Measurements from ENCODE around the gene ZNF543.

The ZNF543 gene

GRCh38 chr19:57302727-57303401 lies 17.4 kb upstream of the ZNF543 start:
- Mint-ChIP-seq H3K4me1 (no peaks in the 10 kb centered on the region), H3K27me3 (no peaks in the 10 kb centered on the region), H3K27ac (no peak overlapping the region), H3K4me3 (no peak overlapping the region), H3K36me3 (peaks cover 60% of the 10 kb centered on the region), H3K9me3 (peaks cover 21% of the 10 kb centered on the region)
- CTCF ChIA-PET, result no interaction called here
- DNase-seq, result no peak

GRCh38 chr19:57305056-57305455 lies 15.2 kb upstream of the ZNF543 start:
- Mint-ChIP-seq H3K9me3 (peaks cover 31% of the 10 kb centered on the region), H3K4me3 (no peak overlapping the region), H3K27me3 (no peaks in the 10 kb centered on the region), H3K27ac (no peak overlapping the region), H3K36me3 (peaks cover 43% of the 10 kb centered on the region), H3K4me1 (no peaks in the 10 kb centered on the region)
- CTCF ChIA-PET, result no interaction called here
- DNase-seq, result no peak

- CTCF ChIA-PET, result no interaction called here
- H3K36me3 Mint-ChIP-seq, result peaks cover 15% of the 10 kb centered on the region
- no peaks in the 10 kb centered on the region for H3K4me1 Mint-ChIP-seq
- no peak for DNase-seq
- H3K4me3 Mint-ChIP-seq, result no peak overlapping the region
- H3K9me3 Mint-ChIP-seq, result peaks cover 20% of the 10 kb centered on the region
- H3K27ac Mint-ChIP-seq, result no peak overlapping the region
- H3K27me3 Mint-ChIP-seq, result no peaks in the 10 kb centered on the region
Measured at GRCh38 chr19:57308514-57308913, 11.8 kb upstream of the ZNF543 start.

GRCh38 chr19:57310792-57311191 lies 9.5 kb upstream of the ZNF543 start:
- peaks cover 18% of the 10 kb centered on the region for H3K9me3 Mint-ChIP-seq
- peaks cover 7% of the 10 kb centered on the region for H3K27me3 Mint-ChIP-seq
- H3K36me3 Mint-ChIP-seq, result peaks cover 7% of the 10 kb centered on the region
- DNase-seq, result no peak
- H3K4me3 Mint-ChIP-seq, result no peak overlapping the region
- CTCF ChIA-PET, result no interaction called here
- H3K4me1 Mint-ChIP-seq, result no peaks in the 10 kb centered on the region
- H3K27ac Mint-ChIP-seq, result no peak overlapping the region

GRCh38 chr19:57314146-57314545 lies 6.1 kb upstream of the ZNF543 start:
- DNase-seq, result no peak
- Mint-ChIP-seq H3K27me3 (peaks cover 20% of the 10 kb centered on the region), H3K36me3 (peaks cover 6% of the 10 kb centered on the region), H3K9me3 (peaks cover 15% of the 10 kb centered on the region), H3K4me3 (no peak overlapping the region), H3K4me1 (no peaks in the 10 kb centered on the region), H3K27ac (no peak overlapping the region)
- CTCF ChIA-PET, result no interaction called here

- CTCF ChIA-PET, result no interaction called here
- no peak for DNase-seq
- Mint-ChIP-seq H3K27me3 (peaks cover 20% of the 10 kb centered on the region), H3K27ac (no peak overlapping the region), H3K4me1 (peaks cover 25% of the 10 kb centered on the region), H3K4me3 (no peak overlapping the region), H3K36me3 (peaks cover 19% of the 10 kb centered on the region), H3K9me3 (peaks cover 11% of the 10 kb centered on the region)
Measured at GRCh38 chr19:57317503-57317902, 2.8 kb upstream of the ZNF543 start.

- Mint-ChIP-seq H3K27ac (peak overlapping the region; percentile 95), H3K9me3 (peaks cover 23% of the 10 kb centered on the region), H3K27me3 (peaks cover 20% of the 10 kb centered on the region), H3K4me3 (peak overlapping the region; percentile 78), H3K4me1 (peaks cover 29% of the 10 kb centered on the region), H3K36me3 (peaks cover 38% of the 10 kb centered on the region)
- DNase-seq, result no peak
- CTCF ChIA-PET, result no interaction called here
Measured at GRCh38 chr19:57319869-57320179, 448 bp upstream of the ZNF543 start.

GRCh38 chr19:57321116-57321515 lies 844 bp downstream of the ZNF543 start:
- peaks cover 47% of the 10 kb centered on the region for H3K36me3 Mint-ChIP-seq
- peaks cover 29% of the 10 kb centered on the region for H3K4me1 Mint-ChIP-seq

GRCh38 chr19:57321751-57322150 lies 1.5 kb downstream of the ZNF543 start:
- Mint-ChIP-seq H3K9me3 (peaks cover 25% of the 10 kb centered on the region), H3K4me3 (peak overlapping the region; percentile 78), H3K4me1 (peaks cover 29% of the 10 kb centered on the region), H3K27me3 (peaks cover 13% of the 10 kb centered on the region), H3K27ac (peak overlapping the region; percentile 58), H3K36me3 (peaks cover 53% of the 10 kb centered on the region)
- CTCF ChIA-PET, result no interaction called here
- no peak for DNase-seq

More at GRCh38 chr19:57321116-57321515, 844 bp downstream of the ZNF543 start:
- Mint-ChIP-seq H3K27ac (peak overlapping the region; percentile 95), H3K9me3 (peaks cover 26% of the 10 kb centered on the region), H3K4me3 (peak overlapping the region; percentile 78), H3K27me3 (peaks cover 13% of the 10 kb centered on the region)
- CTCF ChIA-PET, result no interaction called here
- DNase-seq, result no peak

GRCh38 chr19:57324992-57325391 lies 4.7 kb downstream of the ZNF543 start:
- Mint-ChIP-seq H3K4me1 (peaks cover 24% of the 10 kb centered on the region), H3K4me3 (no peak overlapping the region), H3K9me3 (peaks cover 49% of the 10 kb centered on the region), H3K27ac (no peak overlapping the region), H3K36me3 (peaks cover 86% of the 10 kb centered on the region), H3K27me3 (no peaks in the 10 kb centered on the region)
- no peak for DNase-seq
- CTCF ChIA-PET, result no interaction called here

GRCh38 chr19:57327993-57328392 lies 7.7 kb downstream of the ZNF543 start:
- Mint-ChIP-seq H3K4me3 (no peak overlapping the region), H3K27me3 (no peaks in the 10 kb centered on the region), H3K9me3 (peaks cover 52% of the 10 kb centered on the region)

GRCh38 chr19:57334191-57334590 lies 13.9 kb downstream of the ZNF543 start:
- H3K36me3 Mint-ChIP-seq, result peaks cover 29% of the 10 kb centered on the region
- H3K4me3 Mint-ChIP-seq, result no peak overlapping the region
- no peaks in the 10 kb centered on the region for H3K4me1 Mint-ChIP-seq
- no peak overlapping the region for H3K27ac Mint-ChIP-seq
- no peak for DNase-seq
- CTCF ChIA-PET, result no interaction called here
- H3K27me3 Mint-ChIP-seq, result no peaks in the 10 kb centered on the region
- H3K9me3 Mint-ChIP-seq, result peaks cover 45% of the 10 kb centered on the region

More at GRCh38 chr19:57327993-57328392, 7.7 kb downstream of the ZNF543 start:
- no peak overlapping the region for H3K27ac Mint-ChIP-seq
- DNase-seq, result no peak
- CTCF ChIA-PET, result no interaction called here
- H3K36me3 Mint-ChIP-seq, result peaks cover 81% of the 10 kb centered on the region
- no peaks in the 10 kb centered on the region for H3K4me1 Mint-ChIP-seq

- H3K9me3 Mint-ChIP-seq, result peaks cover 37% of the 10 kb centered on the region
- no peak for DNase-seq
- no peak overlapping the region for H3K27ac Mint-ChIP-seq
- H3K27me3 Mint-ChIP-seq, result no peaks in the 10 kb centered on the region
- CTCF ChIA-PET, result no interaction called here
- no peak overlapping the region for H3K4me3 Mint-ChIP-seq
- H3K4me1 Mint-ChIP-seq, result no peaks in the 10 kb centered on the region
- peaks cover 5% of the 10 kb centered on the region for H3K36me3 Mint-ChIP-seq
Measured at GRCh38 chr19:57338877-57339276, 18.6 kb downstream of the ZNF543 start.

GRCh38 chr19:57342582-57342981 lies 22.3 kb downstream of the ZNF543 start:
- H3K9me3 Mint-ChIP-seq, result peaks cover 24% of the 10 kb centered on the region
- CTCF ChIA-PET, result no interaction called here
- no peaks in the 10 kb centered on the region for H3K4me1 Mint-ChIP-seq
- H3K36me3 Mint-ChIP-seq, result no peaks in the 10 kb centered on the region
- no peaks in the 10 kb centered on the region for H3K27me3 Mint-ChIP-seq
- H3K27ac Mint-ChIP-seq, result no peak overlapping the region
- no peak overlapping the region for H3K4me3 Mint-ChIP-seq
- DNase-seq, result no peak

- Mint-ChIP-seq H3K27me3 (no peaks in the 10 kb centered on the region), H3K36me3 (peaks cover 28% of the 10 kb centered on the region), H3K4me1 (peaks cover 29% of the 10 kb centered on the region), H3K9me3 (peaks cover 23% of the 10 kb centered on the region), H3K27ac (no peak overlapping the region), H3K4me3 (no peak overlapping the region)
- DNase-seq, result no peak
- CTCF ChIA-PET, result no interaction called here
Measured at GRCh38 chr19:57348136-57348535, 27.9 kb downstream of the ZNF543 start.
